GM12864 (cell line): Measurements from ENCODE around the gene RPL29.
A peak's percentile ranks its signal among the peaks of the same experiment; 100 is the strongest.

Experiments used
- DNase-seq: peaks from one replicate; pipeline ENCODE4 v3.0.0-alpha.2; 2011; ENCODE audit warnings: low read depth
- H3K4me3 ChIP-seq: 2 replicates; pipeline ENCODE4 v1.5.1; 2011; ENCODE audit warnings: mild to moderate bottlenecking, low read depth, low read length, control low read depth
- CTCF ChIP-seq: IDR thresholded peaks from 2 replicates; pipeline ENCODE4 v1.5.1; 2011; ENCODE audit warnings: low read depth, mild to moderate bottlenecking, moderate library complexity, low read length, control low read depth, inconsistent platforms; ENCODE audit errors: missing control alignments

Gene RPL29

GRCh38 chr3:51982352-51982837 lies 13.3 kb downstream of the RPL29 start:
- peak; percentile 80 for TF ChIP-seq CTCF
- H3K4me3 ChIP-seq: peak overlapping the region; percentile 63
- DNase-seq: no peak

GRCh38 chr3:51980253-51980652 lies 15.4 kb downstream of the RPL29 start:
- no peak for TF ChIP-seq CTCF
- DNase-seq: no peak
- H3K4me3 ChIP-seq: no peak overlapping the region

- no peak for TF ChIP-seq CTCF
- DNase-seq: no peak
- no peak overlapping the region for H3K4me3 ChIP-seq
These were observed 17.6 kb downstream of the RPL29 start for GRCh38 chr3:51978143-51978502.

DNA sequence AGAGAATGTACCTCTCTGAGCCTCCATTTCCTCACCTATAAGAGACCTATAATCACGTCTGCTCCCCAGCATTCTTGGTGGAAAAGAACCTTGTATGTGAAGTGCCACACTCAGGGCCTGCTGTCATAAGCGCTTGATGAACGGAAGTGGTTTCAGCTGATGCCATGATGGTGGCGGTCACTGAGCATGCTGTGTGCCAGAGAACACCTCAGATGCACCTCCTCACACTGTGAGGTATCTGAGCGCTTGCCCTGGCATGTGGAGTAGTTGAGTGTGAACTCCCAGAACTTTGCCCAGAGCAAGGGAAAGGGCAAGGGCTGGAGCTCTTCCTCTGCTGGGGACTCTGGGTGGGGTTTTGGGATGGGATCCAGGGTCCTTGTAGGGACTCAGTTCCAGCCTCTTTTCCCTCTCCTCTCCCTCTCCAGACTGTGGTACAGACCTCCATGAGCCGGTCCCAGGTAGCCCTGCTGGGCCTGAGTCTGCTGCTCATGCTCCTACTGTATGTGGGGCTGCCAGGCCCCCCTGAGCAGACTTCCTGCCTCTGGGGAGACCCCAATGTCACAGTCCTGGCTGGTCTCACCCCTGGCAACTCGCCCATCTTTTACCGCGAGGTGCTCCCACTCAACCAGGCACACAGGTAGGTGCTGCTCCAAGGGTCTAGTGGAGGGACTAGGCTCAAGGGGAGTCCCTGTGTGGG lies 18.1 kb downstream of the RPL29 start:
- TF ChIP-seq CTCF: no peak
- H3K4me3 ChIP-seq: no peak overlapping the region
- no peak for DNase-seq

DNA sequence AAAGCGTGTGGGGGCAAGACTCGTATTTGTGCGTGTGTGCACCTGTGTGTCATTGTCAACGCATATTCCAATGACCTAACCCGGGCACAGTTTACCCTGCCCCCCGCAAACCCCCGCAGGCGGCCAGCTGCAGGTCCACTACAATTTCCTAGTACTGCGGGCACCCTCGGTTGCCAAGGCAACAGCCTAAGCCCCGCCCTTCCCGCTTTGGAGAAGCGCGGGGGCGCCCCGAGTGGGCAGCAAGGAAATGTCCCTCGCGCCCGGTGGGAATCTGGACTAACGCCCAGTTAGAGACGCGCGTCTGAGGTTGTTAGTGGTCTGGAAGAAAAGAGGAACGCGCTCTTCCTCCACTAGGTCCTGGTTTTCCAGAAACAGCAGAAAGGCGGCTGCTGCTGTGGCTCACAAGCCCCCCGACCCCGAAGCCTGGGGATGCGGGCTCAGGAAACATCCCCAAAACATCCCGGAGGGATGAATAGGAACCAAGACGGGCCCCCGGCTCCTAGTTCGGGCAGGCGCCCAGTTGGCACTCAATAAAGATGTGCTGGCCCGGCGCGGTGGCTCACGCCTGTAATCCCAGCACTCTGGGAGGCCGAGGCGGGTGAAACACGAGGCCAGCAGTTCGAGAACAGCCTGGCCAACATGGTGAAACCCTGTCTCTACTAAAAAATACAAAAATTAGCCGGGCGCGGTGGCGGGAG lies 19.7 kb downstream of the RPL29 start:
- no peak for DNase-seq
- peak overlapping the region; percentile 72; the same call in 1 of the 2 replicates for H3K4me3 ChIP-seq
- peak; percentile 20 for TF ChIP-seq CTCF

- TF ChIP-seq CTCF: no peak
- H3K4me3 ChIP-seq: peak within 1 kb of the TSS; percentile 72
- no peak for DNase-seq
These were observed 20.5 kb downstream of the RPL29 start, which contains the start of gene ABHD14A for GRCh38 chr3:51974963-51975851. ABHD14A (plus strand) TSS chr3:51975064; CDS start chr3:51975136, 72 bp downstream.
